H1 (cell line): ENCODE measurements around the gene VEZT.

ENCODE experiments used
- CTCF ChIP-seq, 3 experiments: IDR thresholded peaks; 1 replicate in 2 of 3; 2 replicates in 1 of 3; pipeline versions ENCODE4 v1.5.1 to v1.6.1; 2011; ENCODE audit warnings: low read length in 3 of 3, mild to moderate bottlenecking in 3 of 3, inconsistent platforms in 2 of 3, low read depth in 1 of 3, moderate library complexity in 1 of 3; ENCODE audit not compliant: insufficient read depth in 1 of 3; ENCODE audit errors: control extremely low read depth in 1 of 3
- HDAC6 ChIP-seq: IDR thresholded peaks from one replicate; pipeline ENCODE4 v1.7.1; 2012; ENCODE audit warnings: low read depth, mild to moderate bottlenecking, inconsistent platforms, low read length, moderate library complexity
- SIRT6 ChIP-seq: IDR thresholded peaks from one replicate; pipeline ENCODE4 v1.7.1; 2012; ENCODE audit warnings: low read length, inconsistent platforms

GRCh38 chr12:95230313-95230712, 12.7 kb downstream of the VEZT start:
- TF ChIP-seq CTCF (IDR thresholded peaks at IDR 0.05; ENCODE audit: control extremely low read depth in 1 of 3, insufficient read depth in 1 of 3, low read depth in 1 of 3, low read length in 3 of 3), result no peak
- TF ChIP-seq HDAC6, result no peak
- no peak for TF ChIP-seq SIRT6
